SK-N-MC (cell line): ENCODE measurements around the gene CDH16.

Experiments
- EZH2 ChIP-seq: fragments of 200-600 bp; sonication (generic); IDR thresholded peaks from one replicate; pipeline ENCODE4 v1.6.1; 2017; ENCODE audit warnings: antibody characterized with exemption
- FOXP2 ChIP-seq: optimal IDR thresholded peaks from 2 replicates; pipeline ENCODE3; 2011; ENCODE audit warnings: mild to moderate bottlenecking, moderate library complexity; ENCODE audit not compliant: insufficient read depth; ENCODE audit errors: extremely low read length, control extremely low read depth
- POLR2AphosphoS5 ChIP-seq: IDR thresholded peaks from 2 replicates; pipeline ENCODE4 v1.6.1; 2012; ENCODE audit warnings: mild to moderate bottlenecking, low read depth, low read length, borderline replicate concordance

- no peak for TF ChIP-seq EZH2
- no peak for TF ChIP-seq POLR2AphosphoS5
- TF ChIP-seq FOXP2, result no peak
Observed at GRCh38 chr16:66926171-66926947, 7.7 kb upstream of the CDH16 start.
